Measurements from ENCODE around the gene YEATS2.

YEATS2 gene

DNA sequence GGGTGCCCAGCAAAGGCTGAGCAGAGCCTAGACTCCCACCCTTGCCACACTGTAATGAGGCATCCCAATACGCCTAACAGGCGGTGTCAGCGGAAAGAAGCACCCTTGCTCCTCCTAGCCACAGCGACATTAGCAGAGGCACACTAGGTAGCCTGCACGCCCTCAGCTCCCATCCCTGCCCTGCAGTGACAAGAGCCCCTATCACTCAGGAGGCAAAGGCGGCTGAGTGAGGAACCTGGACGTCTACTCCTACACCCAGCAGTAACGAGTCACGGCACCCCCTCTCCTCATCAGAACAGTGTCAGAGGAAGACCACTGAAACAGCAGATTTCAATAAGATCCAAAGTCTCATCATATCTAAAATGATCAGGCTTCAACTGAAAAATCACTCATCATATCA lies 139.8 kb downstream of the YEATS2 start:
- DNase-seq (ENCODE audit: low spot score): no peak

DNA sequence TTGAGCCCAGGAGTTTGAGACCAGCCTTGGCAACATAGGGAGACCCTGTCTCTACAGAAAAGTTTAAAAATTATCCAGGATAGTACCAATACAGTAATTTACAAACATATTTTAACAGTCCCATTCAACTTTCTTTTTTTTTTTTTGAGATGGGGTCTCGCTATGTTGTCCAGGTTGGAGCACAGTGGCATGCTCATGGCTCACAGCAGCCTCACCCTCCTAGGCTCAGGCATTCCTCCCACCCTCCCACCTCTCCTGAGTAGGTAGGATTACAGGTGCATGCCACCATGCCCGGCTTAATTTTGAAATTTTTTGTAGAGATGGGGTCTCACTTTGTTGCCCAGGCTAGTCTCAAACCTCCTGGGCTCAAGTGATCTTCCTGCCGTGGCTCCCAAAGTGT lies 140.3 kb downstream of the YEATS2 start:
- DNase-seq (ENCODE audit: low spot score): no peak

DNA sequence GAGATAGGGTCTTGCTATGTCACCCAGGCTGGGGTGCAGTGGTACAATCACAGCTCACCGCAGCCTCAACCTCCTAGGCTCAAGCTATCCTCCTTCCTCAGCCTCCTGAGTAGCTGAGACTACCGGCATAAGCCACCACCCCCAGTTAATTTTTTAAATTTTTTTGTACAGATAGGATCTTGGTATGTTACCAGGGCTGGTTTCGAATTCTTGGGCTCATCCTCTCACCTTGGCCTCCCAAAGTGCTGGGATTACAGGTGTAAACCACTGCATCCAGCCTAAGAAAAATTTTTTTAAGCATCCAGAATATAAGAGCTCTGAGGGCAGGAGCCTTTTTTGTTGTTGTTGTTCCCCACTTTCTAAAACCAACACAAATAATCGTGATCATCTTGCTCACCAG lies 142.2 kb downstream of the YEATS2 start:
- no peak for DNase-seq (ENCODE audit: low spot score)

DNA sequence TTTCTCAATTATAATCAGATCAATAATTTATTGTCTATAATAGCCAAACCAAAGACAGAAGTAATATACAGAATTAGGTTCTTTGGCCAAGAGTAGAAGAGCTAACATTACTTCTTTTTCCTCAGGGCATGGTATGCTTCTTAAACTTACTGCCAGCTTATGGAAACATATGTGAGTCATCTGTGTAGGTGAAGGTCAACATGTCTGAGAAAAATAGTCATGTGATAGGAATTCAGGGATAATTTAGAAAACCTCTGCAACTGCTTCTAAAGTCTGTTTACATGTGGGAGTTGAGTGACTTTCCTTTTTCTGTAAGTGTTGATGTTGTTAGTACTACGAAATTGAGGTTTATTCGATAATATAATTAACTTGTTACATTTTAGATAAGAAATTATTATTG lies 147.0 kb downstream of the YEATS2 start:
- no peak for DNase-seq (ENCODE audit: low spot score)

DNA sequence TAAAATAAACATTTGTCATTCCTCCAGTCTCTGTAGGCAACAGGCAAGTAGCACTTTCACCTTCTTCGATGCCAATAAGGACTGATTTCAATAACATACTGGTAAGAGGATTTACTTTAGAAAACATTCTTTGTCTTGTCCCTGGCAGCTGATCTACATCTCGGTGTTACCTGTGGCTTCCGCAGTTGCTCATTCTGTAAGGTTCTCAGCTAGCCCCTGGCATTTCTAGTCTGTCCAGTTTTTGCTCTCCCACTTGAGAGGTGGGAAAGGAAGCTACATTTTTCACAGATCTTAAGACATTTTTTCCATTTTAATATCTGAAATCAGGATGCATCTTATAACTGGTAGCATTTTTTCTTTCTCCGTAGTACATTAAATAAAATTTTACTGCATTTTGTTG lies 147.5 kb downstream of the YEATS2 start:
- no peak for DNase-seq (ENCODE audit: low spot score)

- no peak for DNase-seq (ENCODE audit: low spot score)
Measured at GRCh38 chr3:183845608-183846288, 148.2 kb downstream of the YEATS2 start.

GRCh38 chr3:183854318-183855035 lies 156.9 kb downstream of the YEATS2 start:
- DNase-seq (ENCODE audit: low spot score): no peak

DNA sequence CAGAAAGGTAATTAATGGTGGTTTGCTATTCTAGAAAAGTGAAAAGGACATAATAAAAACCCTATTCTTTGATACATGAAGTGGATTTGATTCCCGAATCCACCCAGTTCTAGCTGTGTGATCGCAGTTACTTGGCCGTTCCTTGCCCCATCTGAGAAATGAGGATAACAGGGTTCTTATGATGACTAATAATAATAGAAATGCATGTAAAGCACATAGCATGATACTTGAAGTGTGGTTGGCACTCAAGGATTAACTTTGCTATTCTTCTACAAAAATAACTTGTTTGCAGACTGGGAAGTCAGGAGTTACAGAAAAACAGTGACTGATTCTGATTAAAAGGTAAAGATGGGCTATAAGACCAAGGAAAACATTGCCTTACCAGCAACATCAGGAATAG lies 160.3 kb downstream of the YEATS2 start:
- no peak for DNase-seq (ENCODE audit: low spot score)
